GM18517 (cell line): ENCODE results near the gene HTD2.
A peak's percentile ranks its signal among the peaks of the same experiment; 100 is the strongest.
"Not testable (repeated sequence)": the region's sequence is repeated elsewhere in the genome, so short reads cannot be mapped to it uniquely, and the experiment has no call there.

Experiments used
- ATAC-seq: cut with Tn5 transposase; IDR thresholded peaks from one replicate; pipeline ENCODE4 v1.9.1; 2021; ENCODE audit warnings: mild to moderate bottlenecking, moderate library complexity; ENCODE audit not compliant: unreplicated experiment

HTD2 gene

GRCh38 chr3:58305882-58306711 lies at the start of gene HTD2, which contains the start of gene RPP14:
Gene HTD2 (plus strand): TSS chr3:58306520. CDS start chr3:58317614, 11,094 bp downstream.
Gene RPP14 (plus strand): TSS chr3:58306245. CDS start chr3:58310330, 4,085 bp downstream.
- ATAC-seq, result peak; percentile 83

GRCh38 chr3:58258392-58259055 lies 47.8 kb upstream of the HTD2 start:
- ATAC-seq, result no peak

- ATAC-seq, result no peak
These were observed 46.0 kb upstream of the HTD2 start for GRCh38 chr3:58260261-58260731.

- no peak for ATAC-seq
These were observed 45.6 kb upstream of the HTD2 start for GRCh38 chr3:58260733-58261132.

- ATAC-seq, result peak; percentile 78
These were observed 44.2 kb upstream of the HTD2 start for GRCh38 chr3:58261954-58262666.

GRCh38 chr3:58266577-58266976 lies 39.7 kb upstream of the HTD2 start:
- ATAC-seq, result no peak

- ATAC-seq, result not testable (repeated sequence)
These were observed 38.8 kb upstream of the HTD2 start for GRCh38 chr3:58267543-58267942.

- no peak for ATAC-seq
These were observed 37.0 kb upstream of the HTD2 start for GRCh38 chr3:58269356-58269755.

GRCh38 chr3:58270485-58270884 lies 35.8 kb upstream of the HTD2 start:
- no peak for ATAC-seq

GRCh38 chr3:58271901-58272501 lies 34.3 kb upstream of the HTD2 start:
- ATAC-seq, result no peak

- no peak for ATAC-seq
These were observed 33.4 kb upstream of the HTD2 start for GRCh38 chr3:58272891-58273290.

- not testable (repeated sequence) for ATAC-seq
These were observed 33.0 kb upstream of the HTD2 start for GRCh38 chr3:58273362-58273761.

- ATAC-seq, result no peak
These were observed 32.2 kb upstream of the HTD2 start for GRCh38 chr3:58274027-58274614.

- no peak for ATAC-seq
These were observed 25.3 kb upstream of the HTD2 start for GRCh38 chr3:58281069-58281468.

GRCh38 chr3:58285334-58285733 lies 21.0 kb upstream of the HTD2 start:
- no peak for ATAC-seq

- no peak for ATAC-seq
These were observed 19.0 kb upstream of the HTD2 start for GRCh38 chr3:58287354-58287753.

- no peak for ATAC-seq
These were observed 18.1 kb upstream of the HTD2 start for GRCh38 chr3:58288011-58288728.

GRCh38 chr3:58288964-58289613 lies 17.2 kb upstream of the HTD2 start:
- ATAC-seq, result not testable (repeated sequence)

- not testable (repeated sequence) for ATAC-seq
These were observed 15.9 kb upstream of the HTD2 start for GRCh38 chr3:58290446-58290845.
